ENCODE results near the gene ITM2C.

ITM2C gene

GRCh38 chr2:230927711-230928341 lies 63.1 kb downstream of the ITM2C start:
- no peak for DNase-seq (ENCODE audit: low read depth)
- H3K4me3 ChIP-seq (ENCODE audit: low read length), result no peak overlapping the region
- TF ChIP-seq CTCF (IDR thresholded peaks at IDR 0.05; ENCODE audit: insufficient read depth, low read depth, low read length, missing control alignments), result no peak

All from epithelial cell of esophagus (primary cell).